Limb (tissue), 2 donors: ENCODE data around the gene DGKQ.

Source experiments
- DNase-seq, 2 donors: peaks; one replicate each; pipeline ENCODE4 v3.0.0-alpha.2; 2016; ENCODE audit errors: extremely low spot score in 2 of 2

DGKQ gene

GRCh38 chr4:973431-974397 is at the start of gene DGKQ:
TSS of gene DGKQ (minus strand) at chr4:973569. CDS start at chr4:973482, 87 bp downstream.
- DNase-seq, result peak; percentile 84 to 95

- no peak for DNase-seq
Measured at GRCh38 chr4:1022739-1023066, 49.3 kb upstream of the DGKQ start.

- DNase-seq, result no peak
Measured at GRCh38 chr4:1022051-1022738, 48.8 kb upstream of the DGKQ start.

GRCh38 chr4:1021386-1022050 is 48.1 kb upstream of the DGKQ start:
- DNase-seq, result no peak

- DNase-seq, result no peak
Measured at GRCh38 chr4:1019729-1020470, 46.5 kb upstream of the DGKQ start.

GRCh38 chr4:1019320-1019719 is 46.0 kb upstream of the DGKQ start:
- no peak for DNase-seq

GRCh38 chr4:1018147-1019020 is 45.0 kb upstream of the DGKQ start:
- no peak for DNase-seq

- DNase-seq, result no peak
Measured at GRCh38 chr4:1017706-1018105, 44.3 kb upstream of the DGKQ start.

- DNase-seq, result no peak
Measured at GRCh38 chr4:1017211-1017610, 43.8 kb upstream of the DGKQ start.

- DNase-seq, result no peak
Measured at GRCh38 chr4:1015746-1016145, 42.4 kb upstream of the DGKQ start.

- DNase-seq, result no peak
Measured at GRCh38 chr4:1015179-1015578, 41.8 kb upstream of the DGKQ start.

GRCh38 chr4:1014291-1015167 is 41.2 kb upstream of the DGKQ start:
- DNase-seq, result peak in 1 of 2 donors; percentile 74

GRCh38 chr4:1013225-1014073 is 40.1 kb upstream of the DGKQ start:
- no peak for DNase-seq

GRCh38 chr4:1012034-1012739 is 38.8 kb upstream of the DGKQ start:
- no peak for DNase-seq

- no peak for DNase-seq
Measured at GRCh38 chr4:1011666-1012033, 38.3 kb upstream of the DGKQ start.

- peak; percentile 90 to 96 for DNase-seq
Measured at GRCh38 chr4:1011022-1011665, 37.8 kb upstream of the DGKQ start, which contains the start of gene FGFRL1. TSS of gene FGFRL1 (plus strand) at chr4:1011626. CDS start at chr4:1012486, 860 bp downstream.

- peak in 1 of 2 donors; percentile 72 for DNase-seq
Measured at GRCh38 chr4:1010395-1011021, 37.1 kb upstream of the DGKQ start.
